PC-3 (cell line): ENCODE data around the gene FMNL2. TPM values are rescaled to one million over a fixed set of nuclear protein-coding genes. Genes with fewer than 3 reads are reported as not detected.

ENCODE experiments used
- ATAC-seq: fragments of 200-7000 bp; cut with Tn5 transposase; 2 replicates; pipeline ENCODE4 v1.9.1; 2020; ENCODE audit warnings: mild to moderate bottlenecking, moderate library complexity
- BruUV-seq: library from RNA; stranded (reverse); fragments of 400-500 nt; replicated peaks from 2 replicates; lab custom pipeline; 2021; lab: Mats Ljungman, UMichigan
- CTCF ChIA-PET: fragments of 300-600 bp; sonication (Branson Sonifier 250); formaldehyde crosslinking; loops from one replicate; lab custom pipeline; 2022; ENCODE audit warnings: antibody characterized with exemption; lab: Charles Lee
- POLR2A ChIA-PET: fragments of 300-600 bp; sonication (Branson Sonifier 250); formaldehyde crosslinking; loops from one replicate; lab custom pipeline; 2022; ENCODE audit warnings: antibody characterized with exemption; ENCODE audit not compliant: unreplicated experiment; lab: Charles Lee
- DNase-seq: peaks from one replicate; pipeline ENCODE4 v3.0.0-alpha.2; 2015
- H2AFZ ChIP-seq: fragments of 300-600 bp; sonication (generic); 2 replicates; pipeline ENCODE4 v1.6.0; 2016; ENCODE audit warnings: antibody characterized with exemption, low read length
- H3F3A ChIP-seq: fragments of 300-600 bp; sonication (generic); one replicate; pipeline ENCODE4 v1.6.0; 2017; ENCODE audit warnings: antibody characterized with exemption, low read length, control low read depth, mild to moderate bottlenecking; ENCODE audit not compliant: unreplicated experiment
- H3K27ac ChIP-seq: fragments of 300-600 bp; sonication (generic); 2 replicates; pipeline ENCODE4 v1.5.1; 2016; ENCODE audit warnings: mild to moderate bottlenecking, low read length
- H3K27me3 ChIP-seq: fragments of 300-600 bp; sonication (generic); 2 replicates; pipeline ENCODE4 v1.6.1; 2016; ENCODE audit warnings: low read length, mixed read lengths
- H3K36me3 ChIP-seq: fragments of 300-600 bp; sonication (generic); 2 replicates; pipeline ENCODE4 v1.6.1; 2016; ENCODE audit warnings: low read depth, mixed run types, low read length, mixed read lengths
- H3K4me1 ChIP-seq: fragments of 300-600 bp; sonication (generic); 2 replicates; pipeline ENCODE4 v1.5.1; 2016; ENCODE audit warnings: low read length; ENCODE audit not compliant: insufficient read depth
- H3K4me2 ChIP-seq: fragments of 300-600 bp; sonication (generic); 2 replicates; pipeline ENCODE4 v1.6.0; 2016; ENCODE audit warnings: low read length
- H3K4me3 ChIP-seq: fragments of 300-600 bp; sonication (generic); 2 replicates; pipeline ENCODE4 v1.5.1; 2016; ENCODE audit warnings: mild to moderate bottlenecking, low read length, mixed read lengths
- H3K79me2 ChIP-seq: fragments of 300-600 bp; sonication (generic); 2 replicates; pipeline ENCODE4 v1.6.1; 2017; ENCODE audit warnings: low read length, mixed read lengths
- H3K9ac ChIP-seq: fragments of 300-600 bp; sonication (generic); 2 replicates; pipeline ENCODE4 v1.6.0; 2016; ENCODE audit warnings: mild to moderate bottlenecking, low read length
- H3K9me2 ChIP-seq: fragments of 300-600 bp; sonication (generic); replicated peaks from 2 replicates; pipeline ENCODE4 v1.6.1; 2016; ENCODE audit warnings: mixed run types, low read length, mixed read lengths
- H3K9me3 ChIP-seq: fragments of 300-600 bp; sonication (generic); 2 replicates; pipeline ENCODE4 v1.6.1; 2016; ENCODE audit warnings: low read length, mixed read lengths
- H4K20me1 ChIP-seq: fragments of 300-600 bp; sonication (generic); 2 replicates; pipeline ENCODE4 v1.6.1; 2016; ENCODE audit warnings: low read length, mixed read lengths
- CTCF ChIP-seq: fragments of 300-600 bp; sonication (generic); conservative IDR thresholded peaks from 2 replicates; pipeline ENCODE4 v1.5.1; 2017; ENCODE audit warnings: antibody characterized with exemption, low read depth, mild to moderate bottlenecking, low read length
- EZH2 ChIP-seq: fragments of 300-600 bp; sonication (generic); IDR thresholded peaks from one replicate; pipeline ENCODE4 v1.6.1; 2017; ENCODE audit warnings: antibody characterized with exemption, mild to moderate bottlenecking, low read length; ENCODE audit not compliant: unreplicated experiment
- EZH2phosphoT487 ChIP-seq: fragments of 300-600 bp; sonication (generic); IDR thresholded peaks from 2 replicates; pipeline ENCODE4 v1.6.1; 2018; ENCODE audit warnings: mild to moderate bottlenecking, antibody characterized with exemption, low read length, borderline replicate concordance
- intact Hi-C: fragments of 100-400 bp; cut with micrococcal nuclease; formaldehyde crosslinking; loops from 2 replicates; pipeline ENCODE4 v1.9.0; 2023
- total RNA-seq: library from RNA; depleted of rRNA; stranded (reverse); fragments of >200 nt; gene quantifications from 2 replicates; pipeline ENCODE4 v1.2.3, GENCODE V29; 2014

FMNL2 gene
- total RNA-seq, 1 experiment from 2014 or later, result 15.8 TPM

- no peak overlapping the region for H2AFZ ChIP-seq
- ChIA-PET CTCF (no interaction called here), POLR2A (no interaction called here)
- no TSS peak for BruUV-seq
- H3K9me3 ChIP-seq, result no peaks in the 10 kb centered on the region
- H3K4me2 ChIP-seq, result no peak overlapping the region
- no peak overlapping the region for H3K9ac ChIP-seq
- peaks cover 7% of the 10 kb centered on the region for H3F3A ChIP-seq
- no peaks in the 10 kb centered on the region for H3K9me2 ChIP-seq
- H3K27me3 ChIP-seq, result no peaks in the 10 kb centered on the region
- H3K27ac ChIP-seq, result no peak overlapping the region
- H4K20me1 ChIP-seq, result no peaks in the 10 kb centered on the region
- intact Hi-C loops, result loop anchor here (10.0 kb wide), 1 partner anchor 110 kb away; the partner anchor contains the start of gene FMNL2
- peaks cover 23% of the 10 kb centered on the region for H3K4me1 ChIP-seq
- peaks cover 32% of the 10 kb centered on the region for H3K79me2 ChIP-seq
- no peak overlapping the region for H3K4me3 ChIP-seq
- ATAC-seq, result no peak
- no peak for DNase-seq
- H3K36me3 ChIP-seq, result no peaks in the 10 kb centered on the region
- no peak for TF ChIP-seq EZH2
- TF ChIP-seq CTCF, result no peak
- no peak for TF ChIP-seq EZH2phosphoT487
These were observed 109.5 kb downstream of the FMNL2 start for GRCh38 chr2:152444448-152444847.

DNA sequence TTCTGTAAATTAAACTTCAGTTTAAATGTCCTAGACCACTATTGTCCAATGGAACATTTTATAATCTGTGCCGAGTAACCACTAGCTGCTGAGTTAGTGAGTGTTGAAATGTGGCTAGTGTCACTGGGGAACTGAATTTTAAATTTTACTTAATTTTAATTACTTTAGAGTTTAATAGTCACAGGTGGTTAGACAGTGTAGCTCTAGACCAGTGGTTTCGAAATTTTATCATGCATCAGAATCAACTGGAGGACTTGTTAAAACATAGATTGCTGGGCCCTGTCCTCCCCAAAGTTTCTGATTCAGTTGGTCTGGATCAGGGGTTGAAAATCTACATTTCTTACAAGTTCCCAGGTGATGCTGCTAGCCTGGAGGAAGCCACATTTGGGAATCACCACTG is 110.4 kb downstream of the FMNL2 start:
- no peak overlapping the region for H2AFZ ChIP-seq
- no peak overlapping the region for H3K4me3 ChIP-seq
- no peaks in the 10 kb centered on the region for H3K27me3 ChIP-seq
- no peaks in the 10 kb centered on the region for H3K9me2 ChIP-seq
- H3K79me2 ChIP-seq, result peaks cover 32% of the 10 kb centered on the region
- DNase-seq (no peak), ATAC-seq (no peak)
- no peaks in the 10 kb centered on the region for H3K9me3 ChIP-seq
- ChIA-PET CTCF (interaction anchor here (0.9 kb wide), 1 partner anchor 97 kb away, joined by 3 read pairs; no protein-coding TSS in a partner anchor), POLR2A (interaction anchor here (0.7 kb wide), 2 partner anchors 20 to 31 kb away, joined by 3 to 4 read pairs; no protein-coding TSS in a partner anchor)
- intact Hi-C loops, result loop anchor here (10.0 kb wide), 1 partner anchor 111 kb away; the partner anchor contains the start of gene FMNL2
- H3F3A ChIP-seq, result peaks cover 7% of the 10 kb centered on the region
- peak overlapping the region; percentile 66 for H3K27ac ChIP-seq
- TF ChIP-seq CTCF (no peak), EZH2phosphoT487 (no peak), EZH2 (no peak)
- H3K4me2 ChIP-seq, result peak overlapping the region; percentile 30; the same call in 1 of the 2 replicates
- peaks cover 23% of the 10 kb centered on the region for H3K4me1 ChIP-seq
- no peaks in the 10 kb centered on the region for H4K20me1 ChIP-seq
- no peak overlapping the region for H3K9ac ChIP-seq
- no peaks in the 10 kb centered on the region for H3K36me3 ChIP-seq
- no TSS peak for BruUV-seq

DNA sequence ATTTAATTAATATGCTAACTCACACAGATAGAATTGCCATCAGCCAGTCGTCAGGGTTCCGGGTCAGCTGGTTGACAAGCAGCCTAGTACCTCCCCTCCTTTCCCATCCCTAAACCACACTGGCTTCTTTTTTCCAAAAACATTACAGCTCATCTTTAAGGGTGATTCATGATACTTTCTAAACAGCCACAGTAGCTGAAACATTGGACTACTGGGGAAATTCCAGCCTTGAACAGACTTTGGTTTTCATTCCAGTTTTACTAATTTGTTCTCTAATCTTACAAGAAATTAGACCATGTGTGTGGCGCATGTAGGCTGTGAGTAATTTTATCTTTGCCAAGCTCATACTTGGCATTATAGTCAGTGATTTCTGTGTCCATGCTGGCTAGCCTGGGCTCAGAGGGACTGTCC is 110.8 kb downstream of the FMNL2 start:
- BruUV-seq, result no TSS peak
- Histone ChIP-seq H2AFZ (no peak overlapping the region), H3K9me3 (no peaks in the 10 kb centered on the region), H3K4me2 (peak overlapping the region; percentile 30), H3K79me2 (peaks cover 32% of the 10 kb centered on the region), H3K27ac (peak overlapping the region; percentile 66), H3K4me3 (no peak overlapping the region), H3K9ac (no peak overlapping the region; the same call in 1 of the 2 replicates), H3K27me3 (no peaks in the 10 kb centered on the region), H4K20me1 (no peaks in the 10 kb centered on the region), H3F3A (peaks cover 7% of the 10 kb centered on the region), H3K4me1 (peaks cover 23% of the 10 kb centered on the region), H3K36me3 (no peaks in the 10 kb centered on the region), H3K9me2 (no peaks in the 10 kb centered on the region)
- DNase-seq (peak; percentile 73), ATAC-seq (peak; percentile 91)
- intact Hi-C loops, result loop anchor here (10.0 kb wide), 1 partner anchor 111 kb away; the partner anchor contains the start of gene FMNL2
- POLR2A ChIA-PET, result interaction anchor here (0.7 kb wide), 2 partner anchors 21 to 31 kb away, joined by 3 to 4 read pairs; no protein-coding TSS in a partner anchor
- TF ChIP-seq EZH2 (no peak), EZH2phosphoT487 (no peak), CTCF (no peak)
- CTCF ChIA-PET, result interaction anchor here (0.9 kb wide), 1 partner anchor 97 kb away, joined by 3 read pairs; no protein-coding TSS in a partner anchor
